ENCODE data around the gene MPPED2.

DNA sequence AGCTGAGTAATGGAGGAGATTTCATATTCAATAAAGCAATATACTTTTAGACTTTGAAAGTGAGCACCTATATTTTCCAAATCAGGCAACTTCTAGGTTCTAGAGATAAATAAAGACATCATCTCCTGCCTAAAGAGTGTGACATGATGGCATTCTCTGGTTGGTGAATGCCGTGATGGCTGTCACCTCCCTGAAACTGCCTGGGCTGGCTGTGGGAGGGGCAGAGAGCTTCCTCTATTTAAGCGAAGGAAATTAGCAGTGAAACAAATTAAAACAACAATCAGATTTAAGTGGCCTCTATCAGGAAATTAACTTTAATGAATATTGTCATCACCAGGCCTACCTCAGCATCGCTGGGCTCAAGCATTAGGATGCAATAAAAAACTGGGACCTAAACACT lies 149.4 kb downstream of the MPPED2 start:
- TF ChIP-seq, protein P1, sequence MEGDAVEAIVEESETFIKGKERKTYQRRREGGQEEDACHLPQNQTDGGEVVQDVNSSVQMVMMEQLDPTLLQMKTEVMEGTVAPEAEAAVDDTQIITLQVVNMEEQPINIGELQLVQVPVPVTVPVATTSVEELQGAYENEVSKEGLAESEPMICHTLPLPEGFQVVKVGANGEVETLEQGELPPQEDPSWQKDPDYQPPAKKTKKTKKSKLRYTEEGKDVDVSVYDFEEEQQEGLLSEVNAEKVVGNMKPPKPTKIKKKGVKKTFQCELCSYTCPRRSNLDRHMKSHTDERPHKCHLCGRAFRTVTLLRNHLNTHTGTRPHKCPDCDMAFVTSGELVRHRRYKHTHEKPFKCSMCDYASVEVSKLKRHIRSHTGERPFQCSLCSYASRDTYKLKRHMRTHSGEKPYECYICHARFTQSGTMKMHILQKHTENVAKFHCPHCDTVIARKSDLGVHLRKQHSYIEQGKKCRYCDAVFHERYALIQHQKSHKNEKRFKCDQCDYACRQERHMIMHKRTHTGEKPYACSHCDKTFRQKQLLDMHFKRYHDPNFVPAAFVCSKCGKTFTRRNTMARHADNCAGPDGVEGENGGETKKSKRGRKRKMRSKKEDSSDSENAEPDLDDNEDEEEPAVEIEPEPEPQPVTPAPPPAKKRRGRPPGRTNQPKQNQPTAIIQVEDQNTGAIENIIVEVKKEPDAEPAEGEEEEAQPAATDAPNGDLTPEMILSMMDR (IDR thresholded peaks at IDR 0.05), result no peak
- TF ChIP-seq POLR2A (IDR thresholded peaks at IDR 0.05), result no peak

All from stomach (tissue), 4 donors.